GM21576 (cell line): ENCODE results near the gene SPTB.

ENCODE experiments used
- ATAC-seq: cut with Tn5 transposase; IDR thresholded peaks from one replicate; pipeline ENCODE4 v1.9.1; 2021; ENCODE audit warnings: mild to moderate bottlenecking, moderate library complexity; ENCODE audit not compliant: unreplicated experiment

Gene SPTB

GRCh38 chr14:64700894-64701293 lies 178.8 kb downstream of the SPTB start:
- ATAC-seq: no peak

- ATAC-seq: no peak
Observed at GRCh38 chr14:64700290-64700689, 179.4 kb downstream of the SPTB start.

- no peak for ATAC-seq
Observed at GRCh38 chr14:64698903-64699302, 180.8 kb downstream of the SPTB start.

GRCh38 chr14:64696355-64696857 lies 183.3 kb downstream of the SPTB start:
- ATAC-seq: no peak
